D721Med (cell line): ENCODE measurements around the gene PKDCC.
A peak's percentile ranks its signal among the peaks of the same experiment; 100 is the strongest.

Experiments
- DNase-seq: peaks from one replicate; pipeline ENCODE4 v3.0.0; 2011; ENCODE audit warnings: low spot score; ENCODE audit not compliant: insufficient read length
- FAIRE-seq: peaks from 2 replicates; lab custom pipeline; 2011; peaks lifted over from hg19 to GRCh38; lab: Jason Lieb, UNC
- CTCF ChIP-seq: IDR thresholded peaks from 2 replicates; pipeline ENCODE4 v1.5.1; 2012; ENCODE audit warnings: mild to moderate bottlenecking, control low read depth; ENCODE audit not compliant: insufficient read depth; ENCODE audit errors: missing control alignments

PKDCC gene

GRCh38 chr2:42036940-42037339 lies 10.9 kb upstream of the PKDCC start:
- TF ChIP-seq CTCF = no peak
- FAIRE-seq (no peak), DNase-seq (no peak)

GRCh38 chr2:42040643-42041278 lies 7.1 kb upstream of the PKDCC start:
- FAIRE-seq (no peak), DNase-seq (no peak)
- peak; percentile 15 for TF ChIP-seq CTCF

GRCh38 chr2:42041377-42042127 lies 6.3 kb upstream of the PKDCC start:
- TF ChIP-seq CTCF = no peak
- no peak for DNase-seq
- no peak for FAIRE-seq

- DNase-seq (no peak), FAIRE-seq (no peak)
- TF ChIP-seq CTCF = no peak
Measured at GRCh38 chr2:42042631-42043355, 5.0 kb upstream of the PKDCC start.

- no peak for TF ChIP-seq CTCF
- no peak for FAIRE-seq
Measured at GRCh38 chr2:42043789-42044394, 3.9 kb upstream of the PKDCC start.

GRCh38 chr2:42044939-42045338 lies 2.9 kb upstream of the PKDCC start:
- FAIRE-seq (no peak), DNase-seq (no peak)
- TF ChIP-seq CTCF = no peak

More at GRCh38 chr2:42043789-42044394, 3.9 kb upstream of the PKDCC start:
- no peak for DNase-seq
